HG02678 (cell line): Measurements from ENCODE around the gene VKORC1L1.
"Not testable (repeated sequence)": the region's sequence is repeated elsewhere in the genome, so short reads cannot be mapped to it uniquely, and the experiment has no call there.

Experiments used
- ATAC-seq: cut with Tn5 transposase; IDR thresholded peaks from one replicate; pipeline ENCODE4 v1.9.1; 2021; ENCODE audit warnings: mild to moderate bottlenecking, moderate library complexity; ENCODE audit not compliant: unreplicated experiment

Gene VKORC1L1

GRCh38 chr7:65927489-65928448 lies 54.9 kb downstream of the VKORC1L1 start:
- no peak for ATAC-seq

- no peak for ATAC-seq
Measured at GRCh38 chr7:65931685-65932084, 58.8 kb downstream of the VKORC1L1 start.

- no peak for ATAC-seq
Measured at GRCh38 chr7:65937296-65937695, 64.4 kb downstream of the VKORC1L1 start.

GRCh38 chr7:65938336-65938895 lies 65.5 kb downstream of the VKORC1L1 start:
- ATAC-seq, result no peak

- not testable (repeated sequence) for ATAC-seq
Measured at GRCh38 chr7:65945787-65946186, 72.9 kb downstream of the VKORC1L1 start.

GRCh38 chr7:65946904-65947303 lies 74.0 kb downstream of the VKORC1L1 start:
- ATAC-seq, result no peak

GRCh38 chr7:65951837-65952578 lies 79.1 kb downstream of the VKORC1L1 start:
- ATAC-seq, result no peak

- no peak for ATAC-seq
Measured at GRCh38 chr7:65953001-65953720, 80.3 kb downstream of the VKORC1L1 start.

- no peak for ATAC-seq
Measured at GRCh38 chr7:65953890-65954450, 81.1 kb downstream of the VKORC1L1 start.

- ATAC-seq, result no peak
Measured at GRCh38 chr7:65955718-65956117, 82.8 kb downstream of the VKORC1L1 start.

- ATAC-seq, result no peak
Measured at GRCh38 chr7:65960351-65961074, 87.6 kb downstream of the VKORC1L1 start.

- no peak for ATAC-seq
Measured at GRCh38 chr7:65962033-65962432, 89.2 kb downstream of the VKORC1L1 start.

GRCh38 chr7:65964671-65965070 lies 91.8 kb downstream of the VKORC1L1 start:
- ATAC-seq, result not testable (repeated sequence)

GRCh38 chr7:65966146-65966545 lies 93.3 kb downstream of the VKORC1L1 start:
- no peak for ATAC-seq

- ATAC-seq, result no peak
Measured at GRCh38 chr7:65967361-65968155, 94.7 kb downstream of the VKORC1L1 start.

GRCh38 chr7:65968256-65969185 lies 95.6 kb downstream of the VKORC1L1 start:
- no peak for ATAC-seq

GRCh38 chr7:65971021-65971420 lies 98.1 kb downstream of the VKORC1L1 start:
- ATAC-seq, result no peak

- no peak for ATAC-seq
Measured at GRCh38 chr7:65972976-65973375, 100.1 kb downstream of the VKORC1L1 start.
